Stimulated activated CD4-positive, alpha-beta T cell treated with anti-CD3 and anti-CD28 coated beads, Interleukin-15, amount 100 ng/mL, for 48 hours (primary cell): ENCODE measurements around the gene BBS12.

Experiments used
- DNase-seq, 2 donors: peaks; one replicate each; pipeline ENCODE4 v3.0.0-alpha.2; 2020; ENCODE audit warnings: low read depth in 2 of 2

Gene BBS12

DNA sequence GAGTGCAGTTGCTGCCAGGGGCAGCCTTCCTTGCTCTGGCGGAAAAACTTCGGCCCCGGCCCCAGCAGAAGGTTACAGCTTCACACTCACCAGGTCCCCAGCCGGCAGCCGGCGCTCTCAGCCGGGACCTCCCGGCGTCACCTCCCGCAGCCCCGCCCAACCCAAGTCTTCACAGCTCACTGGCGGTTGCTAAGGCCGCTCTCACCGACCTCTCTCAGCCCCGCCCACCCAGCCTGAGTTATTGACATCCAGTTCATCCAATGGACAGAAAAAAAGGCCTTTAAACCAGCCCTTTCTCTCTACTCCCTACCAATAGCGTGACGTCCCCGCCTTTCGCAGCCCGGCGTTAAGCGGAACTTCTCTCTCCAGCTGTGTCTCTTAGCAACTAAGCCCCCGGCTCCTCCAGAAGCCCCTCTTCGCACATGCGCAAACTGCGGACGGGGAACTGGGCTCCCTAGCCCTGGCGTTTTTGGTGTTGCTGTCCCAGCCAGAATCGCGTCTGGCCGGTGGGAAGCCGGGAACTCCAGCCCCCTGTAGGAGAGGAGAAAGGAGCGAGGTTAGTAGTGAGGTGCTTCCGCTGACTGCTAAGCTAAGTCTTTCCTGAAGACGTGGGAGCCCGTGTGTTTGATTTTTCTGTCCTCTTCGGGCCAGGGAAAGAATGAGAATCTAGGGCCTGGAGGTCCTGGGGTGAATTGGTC, at the start of gene BBS12:
Gene BBS12, plus strand, starts transcription at position 376 of the 698 bp plus-strand sequence. CDS start 9,189 bp downstream, outside the sequence.
- DNase-seq, result peak; percentile 98

GRCh38 chr4:122686691-122687090, 45.8 kb upstream of the BBS12 start:
- no peak for DNase-seq

- DNase-seq, result no peak
Observed at GRCh38 chr4:122687531-122688061, 44.9 kb upstream of the BBS12 start.

DNA sequence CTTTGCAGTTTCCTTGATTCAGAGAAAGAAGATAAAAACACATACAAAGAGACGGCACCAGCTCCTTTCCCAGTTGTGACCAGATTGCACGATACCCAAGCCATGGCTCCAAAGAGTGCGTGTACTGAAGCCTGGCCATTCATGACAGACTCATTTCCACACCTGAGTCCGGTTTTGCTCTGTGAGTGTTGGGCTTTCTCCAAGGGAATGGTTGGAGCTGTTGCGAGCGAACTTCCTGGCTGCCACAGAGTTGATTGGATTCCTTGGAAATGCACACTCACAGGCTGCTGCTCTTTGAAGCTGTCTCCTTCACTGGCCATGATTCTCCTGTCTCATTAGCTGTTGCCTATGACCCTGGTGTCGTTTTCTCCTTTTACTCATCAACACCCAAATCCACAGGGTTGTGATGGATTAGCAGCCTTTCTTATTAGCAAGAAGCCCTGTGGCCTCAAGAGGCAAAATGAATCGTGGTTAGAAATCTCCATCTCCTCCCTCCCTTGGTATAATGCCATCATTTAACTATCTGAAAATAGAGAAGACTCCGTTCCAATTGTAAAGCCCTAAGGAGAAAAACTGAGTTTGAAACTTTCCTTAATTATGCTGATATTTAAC, 43.9 kb upstream of the BBS12 start:
- no peak for DNase-seq

DNA sequence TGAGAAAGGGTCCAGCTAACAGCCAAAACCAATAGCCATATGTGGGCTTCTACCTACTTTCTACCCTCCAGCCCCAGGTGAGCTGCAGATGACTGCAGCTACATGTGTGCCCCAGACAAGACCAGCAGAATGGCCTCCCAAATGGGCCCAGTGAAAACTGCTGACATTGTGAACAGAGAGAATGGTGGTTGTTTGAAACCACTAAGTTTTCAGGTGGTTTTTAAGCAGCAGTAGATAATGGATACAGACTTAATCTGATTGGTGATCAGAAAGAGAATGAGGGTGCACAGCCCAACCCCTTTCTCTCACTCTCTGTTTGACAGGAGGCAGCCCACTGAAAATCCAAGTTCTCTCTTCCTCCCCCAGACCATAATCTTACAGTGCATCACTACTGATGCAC, 42.5 kb upstream of the BBS12 start:
- peak in 1 of 2 donors; percentile 25 for DNase-seq

- no peak for DNase-seq
Observed at GRCh38 chr4:122691988-122692387, 40.5 kb upstream of the BBS12 start.

- DNase-seq, result no peak
Observed at GRCh38 chr4:122692641-122693520, 39.6 kb upstream of the BBS12 start.

DNA sequence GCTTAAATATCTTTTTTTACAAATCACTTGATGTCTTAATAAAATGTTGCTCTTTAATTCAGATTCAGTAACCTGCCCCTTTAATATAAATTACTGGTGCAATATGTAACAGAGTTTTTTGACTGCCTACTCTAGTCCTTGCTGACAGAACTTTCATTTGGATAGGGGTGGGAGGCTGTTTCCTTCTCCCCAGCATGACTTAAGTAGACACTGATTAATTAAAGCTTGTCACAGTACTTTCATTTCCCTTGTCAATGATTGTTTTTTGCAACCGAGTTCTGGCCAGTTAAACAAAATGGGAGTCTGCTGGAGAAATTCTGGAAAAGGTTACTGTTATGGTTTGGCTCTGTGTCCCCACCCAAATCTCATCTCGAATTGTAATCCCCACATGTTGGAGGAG, 37.3 kb upstream of the BBS12 start:
- no peak for DNase-seq

- DNase-seq, result no peak
Observed at GRCh38 chr4:122700178-122700725, 32.3 kb upstream of the BBS12 start.

GRCh38 chr4:122701061-122701460, 31.4 kb upstream of the BBS12 start:
- DNase-seq, result no peak

- no peak for DNase-seq
Observed at GRCh38 chr4:122701965-122702364, 30.5 kb upstream of the BBS12 start.

- DNase-seq, result no peak
Observed at GRCh38 chr4:122702939-122703338, 29.6 kb upstream of the BBS12 start.

GRCh38 chr4:122703868-122704267, 28.6 kb upstream of the BBS12 start:
- no peak for DNase-seq

GRCh38 chr4:122705009-122705408, 27.5 kb upstream of the BBS12 start:
- DNase-seq, result no peak

- DNase-seq, result no peak
Observed at GRCh38 chr4:122705547-122706117, 26.9 kb upstream of the BBS12 start.

GRCh38 chr4:122706511-122706910, 26.0 kb upstream of the BBS12 start:
- DNase-seq, result no peak

- no peak for DNase-seq
Observed at GRCh38 chr4:122707497-122707896, 25.0 kb upstream of the BBS12 start.

DNA sequence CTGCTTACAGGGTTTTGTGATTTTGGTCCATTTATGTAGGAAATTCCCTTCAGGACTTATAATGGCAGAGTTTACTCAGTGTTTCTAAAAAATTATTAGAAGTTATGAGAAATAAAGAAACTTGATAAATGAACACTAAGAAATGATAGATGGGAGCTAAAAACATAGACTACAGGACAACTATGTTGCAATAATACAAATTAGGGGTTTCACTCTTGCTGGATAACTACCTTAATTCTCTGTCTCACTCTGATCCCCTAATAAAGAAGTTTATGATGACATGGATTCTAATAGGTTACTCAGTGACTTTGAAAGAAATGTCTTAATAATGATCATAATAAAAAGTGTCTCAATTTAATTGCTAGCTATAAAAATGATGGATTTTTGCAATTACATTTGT, 23.3 kb upstream of the BBS12 start:
- no peak for DNase-seq

GRCh38 chr4:122710434-122711308, 21.8 kb upstream of the BBS12 start:
- DNase-seq, result peak in 1 of 2 donors; percentile 54

DNA sequence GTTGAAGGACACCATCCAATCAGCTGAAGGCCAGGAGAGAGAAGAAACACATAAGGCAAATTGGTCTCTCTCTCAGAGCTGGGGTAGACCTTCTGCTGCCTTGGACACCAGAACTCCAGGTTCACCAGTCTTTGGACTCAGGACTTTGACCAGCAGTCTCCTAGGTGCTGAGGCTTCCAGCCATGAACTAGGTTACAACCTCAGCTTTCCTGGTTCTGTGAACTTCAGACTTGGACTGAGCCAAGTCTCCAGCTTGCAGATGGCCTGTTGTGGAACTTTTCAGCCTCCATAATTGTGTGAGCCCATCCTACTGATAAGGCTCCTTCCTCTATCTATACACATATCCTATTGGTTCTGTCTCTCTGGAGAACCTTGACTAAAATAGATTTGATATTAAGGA, 20.6 kb upstream of the BBS12 start:
- DNase-seq, result no peak

GRCh38 chr4:122712782-122713181, 19.7 kb upstream of the BBS12 start:
- DNase-seq, result no peak
